AG09319 (cell line): ENCODE results near the gene CNTRL.

Experiments used
- DNase-seq: peaks from one replicate; pipeline ENCODE4 v3.0.0-alpha.2; 2010; ENCODE audit warnings: low read depth; ENCODE audit errors: extremely low read depth
- TF ChIP-seq, protein P1 (sequence below): IDR thresholded peaks from 2 replicates; pipeline ENCODE4 v1.5.1; 2011; ENCODE audit warnings: low read depth, mild to moderate bottlenecking, inconsistent platforms, low read length, moderate library complexity

Gene CNTRL

GRCh38 chr9:121059513-121059912, 15.2 kb upstream of the CNTRL start:
- no peak for DNase-seq
- TF ChIP-seq, protein P1, sequence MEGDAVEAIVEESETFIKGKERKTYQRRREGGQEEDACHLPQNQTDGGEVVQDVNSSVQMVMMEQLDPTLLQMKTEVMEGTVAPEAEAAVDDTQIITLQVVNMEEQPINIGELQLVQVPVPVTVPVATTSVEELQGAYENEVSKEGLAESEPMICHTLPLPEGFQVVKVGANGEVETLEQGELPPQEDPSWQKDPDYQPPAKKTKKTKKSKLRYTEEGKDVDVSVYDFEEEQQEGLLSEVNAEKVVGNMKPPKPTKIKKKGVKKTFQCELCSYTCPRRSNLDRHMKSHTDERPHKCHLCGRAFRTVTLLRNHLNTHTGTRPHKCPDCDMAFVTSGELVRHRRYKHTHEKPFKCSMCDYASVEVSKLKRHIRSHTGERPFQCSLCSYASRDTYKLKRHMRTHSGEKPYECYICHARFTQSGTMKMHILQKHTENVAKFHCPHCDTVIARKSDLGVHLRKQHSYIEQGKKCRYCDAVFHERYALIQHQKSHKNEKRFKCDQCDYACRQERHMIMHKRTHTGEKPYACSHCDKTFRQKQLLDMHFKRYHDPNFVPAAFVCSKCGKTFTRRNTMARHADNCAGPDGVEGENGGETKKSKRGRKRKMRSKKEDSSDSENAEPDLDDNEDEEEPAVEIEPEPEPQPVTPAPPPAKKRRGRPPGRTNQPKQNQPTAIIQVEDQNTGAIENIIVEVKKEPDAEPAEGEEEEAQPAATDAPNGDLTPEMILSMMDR: no peak

DNA sequence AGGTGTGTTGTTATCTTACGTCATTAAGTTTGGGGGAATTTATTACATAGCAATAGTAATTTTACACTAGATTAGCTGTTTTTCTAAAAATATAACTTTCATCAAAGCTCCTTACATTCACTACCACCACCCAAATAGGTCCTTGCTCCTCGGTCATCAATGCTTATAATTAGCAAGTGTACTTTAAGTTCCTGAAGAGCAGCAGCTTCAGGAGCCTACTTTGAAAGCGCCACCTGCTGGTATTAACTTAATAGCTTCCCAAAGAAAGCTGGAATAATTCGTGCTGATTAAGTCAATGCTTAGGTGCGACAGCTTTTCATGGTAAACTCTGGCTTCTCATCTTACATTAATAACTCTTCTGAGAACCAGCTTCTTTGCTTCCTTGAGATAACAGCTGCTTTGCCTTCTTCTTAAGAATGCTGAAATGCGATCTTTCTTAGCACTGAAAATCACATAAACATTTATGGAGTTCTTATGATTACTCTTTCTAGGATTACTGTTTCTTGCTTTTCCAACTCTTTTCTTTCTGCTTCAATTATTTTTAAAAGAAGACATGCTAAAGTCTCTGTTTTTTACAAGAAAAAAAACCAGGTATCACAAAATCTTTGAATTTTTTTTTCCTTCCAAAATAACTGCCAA, 14.6 kb upstream of the CNTRL start:
- TF ChIP-seq, protein P1: peak; percentile 71
- no peak for DNase-seq

DNA sequence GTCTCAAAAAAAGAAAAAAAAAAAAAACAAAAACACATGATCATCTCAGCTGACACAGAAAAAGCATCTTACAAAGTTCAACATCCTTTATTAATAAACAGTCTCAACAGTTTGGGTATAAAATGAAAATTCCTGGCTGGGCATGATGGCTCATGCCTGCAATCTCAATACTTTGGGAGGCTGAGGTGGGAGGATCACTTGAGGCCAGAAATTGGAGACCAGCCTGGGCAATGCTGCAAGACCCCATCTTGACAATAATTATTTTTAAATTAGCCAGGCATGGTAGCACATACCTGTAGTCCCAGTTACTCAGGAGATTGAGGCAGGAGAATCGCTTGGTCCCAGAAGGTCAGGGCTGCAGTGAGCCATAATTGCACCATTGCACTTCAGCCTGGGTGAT, 7.9 kb upstream of the CNTRL start:
- TF ChIP-seq, protein P1: no peak
- DNase-seq: no peak

DNA sequence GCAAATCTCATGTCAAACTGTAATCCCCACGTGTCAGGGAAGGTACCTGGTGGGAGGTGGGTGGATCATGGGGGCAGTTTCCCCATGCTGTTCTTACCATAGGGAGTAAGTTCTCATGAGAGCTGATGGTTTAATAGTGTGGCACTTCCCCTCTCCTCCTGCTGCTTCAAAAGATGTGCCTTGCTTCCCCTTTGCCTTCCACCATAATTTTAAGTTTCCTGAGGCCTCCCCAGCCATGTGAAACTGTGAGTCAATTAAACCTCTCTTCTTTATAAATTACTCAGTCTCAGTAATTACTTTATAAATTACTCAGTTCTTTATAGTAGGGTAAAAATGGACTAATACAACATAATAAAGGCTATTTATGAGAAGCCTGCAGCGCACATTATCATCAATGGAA, 7.1 kb upstream of the CNTRL start:
- no peak for DNase-seq
- TF ChIP-seq, protein P1: no peak

GRCh38 chr9:121069396-121069795, 5.4 kb upstream of the CNTRL start:
- TF ChIP-seq, protein P1: no peak

DNA sequence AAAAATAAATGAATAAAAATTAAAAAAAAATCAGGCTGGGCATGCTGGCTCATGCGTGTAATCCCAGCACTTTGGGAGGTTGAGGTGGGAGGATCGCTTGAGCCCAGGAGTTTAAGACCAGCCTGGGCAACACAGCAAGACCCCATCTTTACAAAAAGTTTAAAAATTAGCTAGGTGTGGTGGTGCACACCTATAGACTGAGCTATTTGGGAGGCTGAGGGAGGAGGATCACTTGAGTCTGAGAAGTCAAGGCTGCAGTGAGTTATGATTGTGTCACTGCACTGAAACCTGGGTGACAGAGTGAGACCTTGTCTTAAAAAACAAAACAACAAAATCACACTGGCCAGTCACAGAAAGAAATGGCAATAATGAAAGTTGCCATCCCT, 3.4 kb upstream of the CNTRL start:
- no peak for DNase-seq
- TF ChIP-seq, protein P1: no peak

More at GRCh38 chr9:121069396-121069795, 5.4 kb upstream of the CNTRL start:
- DNase-seq: no peak

DNA sequence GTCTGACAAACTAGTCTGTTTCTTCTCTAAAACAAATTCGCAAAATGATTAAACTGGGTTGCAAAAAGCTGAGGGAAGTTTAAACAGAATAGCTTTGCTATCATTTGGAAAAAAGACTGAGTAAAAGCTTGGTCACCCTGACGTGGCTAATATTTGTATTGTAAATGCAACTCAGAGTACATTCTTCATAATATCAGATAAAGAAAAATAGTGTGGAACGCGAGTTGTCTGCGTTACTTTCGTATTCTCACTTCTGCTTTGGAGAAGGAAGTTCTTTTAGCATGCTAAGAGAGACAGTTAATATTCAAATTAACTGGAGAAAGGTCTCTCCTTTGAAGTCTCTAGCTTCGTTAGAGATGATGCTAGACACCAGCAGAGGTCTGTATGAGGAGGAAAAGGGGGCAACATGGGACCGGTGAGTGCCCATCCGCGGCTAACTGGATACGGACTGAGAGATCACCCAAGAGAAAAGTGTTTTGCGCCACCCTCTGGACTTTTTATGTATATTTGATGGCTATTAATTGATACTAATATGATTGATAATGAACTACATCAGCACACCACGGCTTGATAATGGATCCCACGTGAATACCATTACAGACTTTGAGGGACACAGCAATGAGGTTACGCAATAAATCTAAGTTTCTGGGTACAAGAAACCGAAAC, 2.9 kb upstream of the CNTRL start:
- DNase-seq: no peak
- TF ChIP-seq, protein P1: peak; percentile 31
